A549 (cell line): ENCODE measurements around the gene CHRNB1. TPM values are rescaled to one million over a fixed set of nuclear protein-coding genes. Genes with fewer than 3 reads are reported as not detected.

Experiments
- ATAC-seq, 2 experiments: fragments of 200-7000 bp in 1 of 2; fragments of >200 bp in 1 of 2; cut with Nextera tagmentation in 1 of 2; cut with Tn5 transposase in 1 of 2; 3 replicates each; pipeline versions ENCODE4 v1.8.0 to v1.9.1; 2018 to 2020; ENCODE audit warnings: mild to moderate bottlenecking in 1 of 2, moderate library complexity in 1 of 2
- CTCF ChIA-PET: fragments of 300-600 bp; sonication (Branson Sonifier 250); formaldehyde crosslinking; extraction: SDS; loops from one replicate; lab custom pipeline; 2021; ENCODE audit warnings: antibody characterized with exemption, inconsistent platforms; lab: Yijun Ruan, JAX
- POLR2A ChIA-PET: fragments of 350-600 bp; formaldehyde crosslinking; extraction: SDS; loops from one replicate; lab custom pipeline; 2021; ENCODE audit warnings: antibody characterized with exemption, inconsistent platforms; lab: Yijun Ruan, JAX
- DNase-seq, 2 experiments: peaks; one replicate each; pipeline versions ENCODE4 v3.0.0 to v3.0.0-alpha.2; 2011 to 2016; ENCODE audit warnings: low read depth in 1 of 2, low spot score in 1 of 2
- FAIRE-seq: peaks from 2 replicates; lab custom pipeline; 2011; peaks lifted over from hg19 to GRCh38; lab: Jason Lieb, UNC
- H3K27ac ChIP-seq, 2 experiments: fragments of >200 bp; sonication (Bioruptor Twin); formaldehyde crosslinking; 3 replicates each; pipeline ENCODE4 v1.5.1; 2016 to 2017
- H3K4me1 ChIP-seq: fragments of >200 bp; sonication (Bioruptor Twin); formaldehyde crosslinking; 3 replicates; pipeline ENCODE4 v1.6.1; 2016
- H3K4me2 ChIP-seq: fragments of >200 bp; sonication (Bioruptor Twin); formaldehyde crosslinking; 3 replicates; pipeline ENCODE4 v1.6.1; 2016
- H3K4me3 ChIP-seq: fragments of >200 bp; sonication (Bioruptor Twin); formaldehyde crosslinking; 3 replicates; pipeline ENCODE4 v1.5.1; 2016
- H3K9me3 ChIP-seq: fragments of >200 bp; sonication (Bioruptor Twin); formaldehyde crosslinking; 3 replicates; pipeline ENCODE4 v1.6.1; 2016
- ATOH8 ChIP-seq: fragments of 250-450 bp; sonication (Bioruptor Pico); IDR thresholded peaks from 2 replicates; pipeline ENCODE4 v1.5.0; 2020; ENCODE audit warnings: low read depth, mild to moderate bottlenecking, moderate library complexity
- BHLHE40 ChIP-seq: IDR thresholded peaks from 2 replicates; pipeline ENCODE4 v1.6.1; 2012; ENCODE audit warnings: low read depth, low read length, inconsistent platforms
- CBX8 ChIP-seq: fragments of 200-600 bp; sonication (generic); IDR thresholded peaks from 2 replicates; pipeline ENCODE4 v1.6.1; 2016
- CHD2 ChIP-seq: fragments of 150-350 bp; IDR thresholded peaks from 2 replicates; pipeline ENCODE4 v1.6.1; 2014; ENCODE audit warnings: low read length; ENCODE audit not compliant: partially characterized antibody
- CHD4 ChIP-seq: fragments of 200-600 bp; sonication (generic); IDR thresholded peaks from 2 replicates; pipeline ENCODE4 v1.6.1; 2016; ENCODE audit warnings: antibody characterized with exemption, mild to moderate bottlenecking, borderline replicate concordance
- EHF ChIP-seq: fragments of 250-450 bp; sonication (Bioruptor Pico); IDR thresholded peaks from 2 replicates; pipeline ENCODE4 v1.5.0; 2020; ENCODE audit warnings: mild to moderate bottlenecking
- EHMT2 ChIP-seq: fragments of 200-600 bp; sonication (generic); IDR thresholded peaks from 2 replicates; pipeline ENCODE4 v1.6.1; 2016; ENCODE audit warnings: antibody characterized with exemption, low read depth, mild to moderate bottlenecking, moderate library complexity
- ELK1 ChIP-seq: fragments of 150-350 bp; IDR thresholded peaks from 2 replicates; pipeline ENCODE4 v1.6.1; 2014; ENCODE audit warnings: low read depth, mild to moderate bottlenecking, low read length
- ESRRA ChIP-seq: fragments of 150-350 bp; IDR thresholded peaks from 2 replicates; pipeline ENCODE4 v1.6.1; 2014; ENCODE audit warnings: mild to moderate bottlenecking, low read length, borderline replicate concordance
- FOSB ChIP-seq: fragments of 250-450 bp; sonication (Bioruptor Pico); IDR thresholded peaks from 2 replicates; pipeline ENCODE4 v1.5.0; 2020; ENCODE audit warnings: mild to moderate bottlenecking, moderate library complexity
- FOSL2 ChIP-seq, 2 experiments: fragments of 450-650 bp in 1 of 2; fragments of >200 bp in 1 of 2; sonication (Bioruptor Twin) in 1 of 2; formaldehyde crosslinking; IDR thresholded peaks; 2 replicates each; pipeline versions ENCODE4 v1.5.0 to v1.6.1; 2016 to 2020; ENCODE audit warnings: mild to moderate bottlenecking in 1 of 2, moderate library complexity in 1 of 2
- HMGXB4 ChIP-seq: fragments of 250-450 bp; sonication (Bioruptor Pico); IDR thresholded peaks from 2 replicates; pipeline ENCODE4 v1.5.0; 2021; ENCODE audit warnings: mild to moderate bottlenecking, moderate library complexity, borderline replicate concordance
- JUN ChIP-seq, 2 experiments: fragments of >200 bp; sonication (Bioruptor Twin); formaldehyde crosslinking; IDR thresholded peaks; 2 replicates in 1 of 2; 3 replicates in 1 of 2; pipeline ENCODE4 v1.6.1; 2016 to 2017
- MAX ChIP-seq: IDR thresholded peaks from 2 replicates; pipeline ENCODE4 v1.6.1; 2012
- MAZ ChIP-seq: fragments of 150-350 bp; IDR thresholded peaks from 2 replicates; pipeline ENCODE4 v1.6.1; 2014; ENCODE audit warnings: antibody characterized with exemption, low read depth, low read length, borderline replicate concordance
- MYC ChIP-seq: IDR thresholded peaks from 2 replicates; pipeline ENCODE4 v1.6.1; 2012; ENCODE audit warnings: mild to moderate bottlenecking, inconsistent platforms, low read length, improper control_type of control experiment, borderline replicate concordance
- NFE2L2 ChIP-seq: fragments of 150-350 bp; conservative IDR thresholded peaks from 2 replicates; pipeline ENCODE4 v1.6.1; 2014; ENCODE audit warnings: low read length
- PBX3 ChIP-seq: IDR thresholded peaks from 2 replicates; pipeline ENCODE4 v1.6.1; 2012
- PHF8 ChIP-seq: fragments of 200-600 bp; sonication (generic); IDR thresholded peaks from 2 replicates; pipeline ENCODE4 v1.6.1; 2016; ENCODE audit warnings: low read depth, mild to moderate bottlenecking, antibody characterized with exemption, moderate library complexity, borderline replicate concordance
- RAD21 ChIP-seq, 2 experiments: fragments of >200 bp in 1 of 2; sonication (Bioruptor Twin) in 1 of 2; formaldehyde crosslinking in 1 of 2; IDR thresholded peaks in 1 of 2; conservative IDR thresholded peaks in 1 of 2; 2 replicates in 1 of 2; 3 replicates in 1 of 2; pipeline ENCODE4 v1.6.1; 2012 to 2018; ENCODE audit warnings: inconsistent platforms in 1 of 2
- REST ChIP-seq: fragments of 200-600 bp; sonication (generic); IDR thresholded peaks from 2 replicates; pipeline ENCODE4 v1.6.1; 2016; ENCODE audit warnings: antibody characterized with exemption, mild to moderate bottlenecking, moderate library complexity
- RFX5 ChIP-seq: fragments of 450-650 bp; IDR thresholded peaks from 2 replicates; pipeline ENCODE4 v1.7.1; 2014; ENCODE audit warnings: antibody characterized with exemption, mild to moderate bottlenecking, moderate library complexity
- TFCP2L1 ChIP-seq: fragments of 250-450 bp; sonication (Bioruptor Pico); IDR thresholded peaks from 2 replicates; pipeline ENCODE4 v1.5.0; 2021; ENCODE audit warnings: mild to moderate bottlenecking
- USF2 ChIP-seq: fragments of 450-650 bp; IDR thresholded peaks from 2 replicates; pipeline ENCODE4 v1.6.1; 2014; ENCODE audit warnings: antibody characterized with exemption
- ZNF302 ChIP-seq: fragments of 250-450 bp; sonication (Bioruptor Pico); IDR thresholded peaks from 2 replicates; pipeline ENCODE4 v1.9.0; 2021; ENCODE audit warnings: inconsistent platforms, mild to moderate bottlenecking, moderate library complexity
- WGBS: methylation state at CpG from one replicate; pipeline ENCODE4 v1.1.6; 2017; ENCODE audit errors: missing lambda C conversion rate; 5-methylcytosine and 5-hydroxymethylcytosine counted together
- polyA plus RNA-seq, 4 experiments: library from polyadenylated mRNA; depleted of rRNA in 3 of 4; stranded (reverse); fragments of >200 nt; fragmentation: RNase III in 1 of 4; extraction: RNeasy Plus Mini Kit Qiagen cat#74134 plus additional on column Dnase treatment in 1 of 4; gene quantifications; 2 replicates in 3 of 4; 3 replicates in 1 of 4; pipeline ENCODE4 v1.2.3, GENCODE V29; 2011 to 2017

The CHRNB1 gene
- polyA plus RNA-seq, 2 of the 4 experiments (the other 2 are of a cell fraction): 6.5 to 8.4 TPM

- 0 out of 6 replicates have a peak, but pooled peaks of 1 of the 2 experiments have one; percentile 9 for ATAC-seq
- WGBS: 70% methylated on average over 15 of the region's 17 CpGs
- Histone ChIP-seq H3K9me3 (no peaks in the 10 kb centered on the region), H3K4me1 (no peaks in the 10 kb centered on the region), H3K4me3 (no peak within 1 kb of the TSS), H3K27ac (no peak within 1 kb of the TSS), H3K4me2 (no peak within 1 kb of the TSS)
- TF ChIP-seq MYC (no peak), EHF (no peak), ELK1 (no peak), TFCP2L1 (no peak), MAZ (no peak), CBX8 (no peak), FOSL2 (IDR thresholded peaks at IDR 0.05) (no peak), FOSL2 (CRISPR knock-in tag; IDR thresholded peaks at IDR 0.05) (no peak), RFX5 (no peak), BHLHE40 (no peak), CHD4 (no peak), PBX3 (no peak), RAD21 (conservative IDR thresholded peaks at IDR 0.05 in 1 of 2, IDR thresholded peaks at IDR 0.05 in 1 of 2) (no peak), ESRRA (no peak), FOSB (no peak), HMGXB4 (CRISPR knock-in tag) (no peak), JUN (IDR thresholded peaks at IDR 0.05) (no peak)
- POLR2A ChIA-PET: interaction anchor here (0.6 to 1.4 kb wide), 3 partner anchors 10 to 64 kb away, joined by 3 read pairs; partner anchors contain the start of genes FGF11 and POLR2A
- CTCF ChIA-PET: interaction anchor here (1.2 to 3.3 kb wide), 10 partner anchors 9 to 141 kb away, joined by 3 to 18 read pairs (median 6); partner anchors contain the start of genes SENP3 and TMEM95
- no peak for FAIRE-seq
- DNase-seq: no peak
Measured at GRCh38 chr17:7419819-7420610, 24.8 kb upstream of the CHRNB1 start, which contains the start of gene SPEM1. Gene SPEM1, plus strand, starts transcription at chr17:7420324. Its CDS starts 61 bp downstream, at chr17:7420385.

- POLR2A ChIA-PET: interaction anchor here (1.4 kb wide), 1 partner anchor 9 kb away, joined by 3 read pairs; no protein-coding TSS in a partner anchor
- H3K27ac ChIP-seq: no peak overlapping the region
- FAIRE-seq (no peak), DNase-seq (no peak)
- no peak overlapping the region for H3K4me2 ChIP-seq
- WGBS: 94% methylated on average over 14 of the region's 16 CpGs
- no peaks in the 10 kb centered on the region for H3K4me1 ChIP-seq
- TF ChIP-seq NFE2L2: no peak
- no peak for TF ChIP-seq PHF8
- TF ChIP-seq MAX: no peak
- TF ChIP-seq ATOH8 (CRISPR knock-in tag): no peak
- no peak for TF ChIP-seq USF2
- TF ChIP-seq CHD2: no peak
- no peak for TF ChIP-seq EHMT2
- TF ChIP-seq ZNF302 (CRISPR knock-in tag): no peak
- TF ChIP-seq REST: no peak
- TF ChIP-seq CBX8: no peak
- TF ChIP-seq, all 56 proteins: peak for 0
- H3K4me3 ChIP-seq: no peak overlapping the region
- CTCF ChIA-PET: interaction anchor here (0.7 to 3.3 kb wide), 8 partner anchors 10 to 141 kb away, joined by 3 to 18 read pairs (median 7); partner anchors contain the start of gene SENP3
- no peak; a peak in 1 of 6 replicates for ATAC-seq
- H3K9me3 ChIP-seq: no peaks in the 10 kb centered on the region
Measured at GRCh38 chr17:7421186-7421585, 23.7 kb upstream of the CHRNB1 start.
